Renal cortical epithelial cell (primary cell): ENCODE results near the gene GLYR1. TPM values are rescaled to one million over a fixed set of nuclear protein-coding genes. Genes with fewer than 3 reads are reported as not detected.
A peak's percentile ranks its signal among the peaks of the same experiment; 100 is the strongest.
"Not testable (repeated sequence)": the region's sequence is repeated elsewhere in the genome, so short reads cannot be mapped to it uniquely, and the experiment has no call there.

Experiments
- DNase-seq: peaks from one replicate; pipeline ENCODE4 v3.0.0-alpha.2; 2011; ENCODE audit warnings: low read depth
- total RNA-seq: library from RNA; depleted of rRNA; stranded (reverse); fragments of >200 nt; gene quantifications from 2 replicates; pipeline ENCODE4 v1.2.3, GENCODE V29; 2014

The GLYR1 gene
- total RNA-seq, 1 donor from 2014 or later: 106 TPM

DNA sequence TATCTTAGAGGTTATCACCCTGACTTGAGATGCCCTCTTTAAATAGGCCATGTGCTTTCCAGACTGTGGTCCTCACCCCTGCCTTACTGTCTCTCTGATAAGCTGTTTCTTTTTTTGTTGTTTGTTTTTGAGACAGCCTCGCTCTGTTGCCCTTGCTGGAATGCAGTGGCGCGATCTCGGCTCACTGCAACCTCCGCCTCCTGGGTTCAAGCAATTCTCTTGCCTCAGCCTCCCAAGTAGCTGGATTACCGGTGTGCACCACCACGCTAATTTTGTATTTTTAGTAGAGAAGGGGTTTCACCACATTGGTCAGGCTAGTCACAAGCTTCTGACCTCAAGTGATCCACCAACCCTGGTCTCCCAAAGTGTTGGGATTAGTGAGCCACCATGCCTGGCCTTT is 58.2 kb downstream of the GLYR1 start:
- no peak for DNase-seq

DNA sequence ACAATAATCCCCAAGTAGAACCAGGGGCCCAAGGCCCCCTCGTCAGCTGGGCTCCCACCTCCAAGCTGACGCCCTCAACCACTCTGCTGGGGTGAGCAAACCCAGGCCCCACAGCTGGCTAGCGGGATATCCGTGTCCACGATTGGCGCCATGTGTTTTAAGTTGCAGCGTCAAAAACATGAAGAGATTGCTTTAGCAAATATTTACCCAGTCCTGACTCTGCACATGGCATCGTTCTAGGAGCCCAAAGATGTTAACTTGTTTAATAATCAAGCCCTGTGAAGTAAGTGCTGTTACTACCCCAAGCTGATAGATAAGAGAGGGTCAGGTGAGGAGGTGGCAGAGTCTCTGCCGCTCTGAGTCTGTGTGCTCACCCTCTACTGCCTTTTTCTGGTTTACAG is 58.6 kb downstream of the GLYR1 start:
- no peak for DNase-seq

DNA sequence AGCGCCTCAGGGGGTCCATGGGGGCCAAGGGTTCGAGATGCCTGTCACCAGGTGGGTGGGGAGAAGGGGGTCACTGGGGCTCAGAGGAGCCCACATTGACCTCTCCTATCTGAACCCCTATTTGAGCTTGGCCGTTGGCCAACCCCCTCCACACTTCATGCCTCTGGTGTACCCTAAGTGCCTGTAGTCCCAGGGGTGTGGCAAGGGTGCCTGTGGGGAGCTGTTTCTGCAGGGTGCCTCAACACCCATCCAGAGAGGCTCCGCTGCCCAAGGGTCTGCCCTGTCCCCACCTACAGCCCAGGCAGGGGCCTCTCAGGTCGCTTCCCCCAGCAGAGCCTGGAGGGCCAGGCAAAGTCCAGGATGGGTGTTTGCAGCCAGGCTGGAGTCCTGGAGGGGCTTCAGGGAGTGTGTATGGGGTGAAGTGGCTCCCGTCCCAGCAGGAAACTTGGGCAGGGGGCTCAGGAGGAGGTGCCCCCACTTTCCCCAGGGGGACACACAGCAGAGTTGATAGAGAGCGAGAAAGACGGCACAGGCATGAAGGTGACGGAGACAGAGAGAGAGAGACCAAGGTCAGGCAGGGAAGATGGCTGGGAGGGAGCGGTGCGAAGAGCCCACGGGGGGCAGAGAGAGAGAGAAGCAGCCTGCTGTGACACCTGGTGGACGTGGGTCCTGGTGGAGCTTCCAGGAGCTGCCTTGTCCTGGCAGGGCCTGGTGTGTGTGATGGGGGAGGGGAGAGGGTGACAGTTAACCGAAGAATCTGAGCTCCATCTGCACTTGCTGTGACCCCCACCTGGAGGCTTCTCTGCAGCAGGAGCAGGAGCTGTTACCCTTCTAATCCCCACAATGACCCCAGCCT is 59.2 kb downstream of the GLYR1 start, which contains the start of gene SEPTIN12:
Gene SEPTIN12 (minus strand): TSS at position 719 of the 856 bp plus-strand sequence. CDS start 700 bp downstream, at position 19.
- DNase-seq: no peak

DNA sequence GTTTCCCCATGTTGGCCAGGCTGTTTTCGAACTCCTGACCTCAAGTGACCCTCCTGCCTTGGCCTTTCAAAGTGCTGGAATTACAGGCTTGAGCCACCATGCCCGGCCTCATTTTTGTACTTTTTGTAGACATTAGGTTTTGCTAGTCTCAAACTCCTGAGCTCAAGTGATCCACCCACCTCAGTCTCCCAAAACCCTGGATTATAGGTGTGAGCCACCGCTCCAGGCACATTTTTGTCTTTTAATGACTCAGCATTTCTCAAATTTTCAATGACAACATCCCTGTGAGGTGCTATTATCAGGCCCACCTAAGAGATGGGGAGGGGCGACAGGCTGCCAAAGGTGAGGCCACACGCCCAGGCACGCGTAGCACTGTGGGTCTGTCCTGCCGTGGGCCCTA is 60.0 kb downstream of the GLYR1 start:
- DNase-seq: no peak

DNA sequence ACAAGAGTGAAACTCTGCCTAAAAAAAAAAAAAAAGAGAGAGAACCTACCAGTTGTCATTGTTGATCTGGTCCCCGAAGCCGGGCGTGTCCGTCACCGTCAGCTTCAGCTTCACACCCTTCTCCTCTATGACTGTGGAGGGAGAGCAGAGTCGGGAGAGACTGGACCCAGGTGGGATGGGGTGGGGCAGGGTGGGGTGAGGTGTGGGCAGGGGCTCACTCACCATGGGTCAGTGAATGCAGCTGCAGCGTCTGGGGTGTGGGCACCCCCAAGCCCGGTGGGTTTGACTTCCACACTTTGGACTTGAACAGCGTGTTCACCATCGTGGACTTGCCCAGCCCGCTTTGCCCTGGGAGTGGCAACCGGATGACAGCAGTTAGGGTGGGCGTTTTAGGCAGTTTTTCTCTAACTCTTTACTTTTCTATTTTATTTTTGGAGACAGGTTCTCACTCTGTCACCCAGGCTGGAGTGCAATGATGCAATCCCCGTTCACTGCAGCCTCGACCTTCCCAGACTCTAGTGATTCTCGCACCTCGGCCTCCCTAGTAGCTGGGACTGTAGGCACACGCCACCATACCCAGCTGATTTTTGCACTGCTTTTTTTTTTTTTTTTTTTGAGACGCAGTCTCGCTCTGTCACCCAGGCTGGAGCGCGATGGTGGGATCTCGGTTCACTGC is 61.2 kb downstream of the GLYR1 start:
- no peak for DNase-seq

DNA sequence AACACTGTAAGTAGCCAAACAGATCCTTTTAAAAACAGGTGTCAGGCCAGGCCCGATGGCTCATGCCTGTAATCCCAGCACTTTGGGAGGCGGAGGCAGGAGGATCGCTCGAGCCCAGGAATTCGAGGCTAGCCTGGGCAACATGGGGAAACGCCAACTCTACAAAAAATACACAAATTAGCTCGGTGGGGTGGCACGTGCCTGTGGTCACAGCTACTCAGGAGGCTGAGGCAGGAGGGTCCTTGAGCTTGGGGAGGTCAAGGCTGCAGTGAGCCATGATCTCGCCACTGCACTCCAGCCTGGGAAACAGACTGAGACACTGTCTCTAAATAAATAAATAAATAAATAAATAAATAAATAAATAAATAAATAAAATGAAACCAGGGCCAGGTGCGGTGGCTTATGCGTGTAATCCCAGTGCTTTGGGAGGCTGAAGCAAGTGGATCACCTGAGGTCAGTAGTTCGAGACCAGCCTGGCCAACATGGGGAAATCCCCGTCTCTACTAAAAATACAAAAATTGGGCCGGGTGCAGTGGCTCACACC is 62.6 kb downstream of the GLYR1 start:
- DNase-seq: not testable (repeated sequence)

DNA sequence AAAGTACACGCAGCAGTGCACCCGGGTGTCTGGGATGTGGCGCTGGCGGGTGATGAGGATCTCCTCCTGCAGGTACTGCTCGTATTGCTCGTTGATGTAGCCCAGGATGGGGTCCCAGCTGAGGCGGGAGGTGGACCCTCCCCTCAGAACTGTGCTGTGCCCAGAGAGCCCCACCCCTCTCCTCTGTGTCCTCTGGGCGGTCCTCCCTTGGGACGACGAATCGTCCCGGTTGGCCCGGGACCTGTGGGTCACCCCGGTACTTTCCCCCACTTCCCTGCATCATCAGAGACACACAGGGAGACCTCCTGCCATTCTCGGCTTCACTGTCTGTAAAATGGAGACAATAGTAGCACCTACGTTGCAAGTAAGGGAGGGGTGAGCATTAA is 63.1 kb downstream of the GLYR1 start:
- DNase-seq: no peak

DNA sequence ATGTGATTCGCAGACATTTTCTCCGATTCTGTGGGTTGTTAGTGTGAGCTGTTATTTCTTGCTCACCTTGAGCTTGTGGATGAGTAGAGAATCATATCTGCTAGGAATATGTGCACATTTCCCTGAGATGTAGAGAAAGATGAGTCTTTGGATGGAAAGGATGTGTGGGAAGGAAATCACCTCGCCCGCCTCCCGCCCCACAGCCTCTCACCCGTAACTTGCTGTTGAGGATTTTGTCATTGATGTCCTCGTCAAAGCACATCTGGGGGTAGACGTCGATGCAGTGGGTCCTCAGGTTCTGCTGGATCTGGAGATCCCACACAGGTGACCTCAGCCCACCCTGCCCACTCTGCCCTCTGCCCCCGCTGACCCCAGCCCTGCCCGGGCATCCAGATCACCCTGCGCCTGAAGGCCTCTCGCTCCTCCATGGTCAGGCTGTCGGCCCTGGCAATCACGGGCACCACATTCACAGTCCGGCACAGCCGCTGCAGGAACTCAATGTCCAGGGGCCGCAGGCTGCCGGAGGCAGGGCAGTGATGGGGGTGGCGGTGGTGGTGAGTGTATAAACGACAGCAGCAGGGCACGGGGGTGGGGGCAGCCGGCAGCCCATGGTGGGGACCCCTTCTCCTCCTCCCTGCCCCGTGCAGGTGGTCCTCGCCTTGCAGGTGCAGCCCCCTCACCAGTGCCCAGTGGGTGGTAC is 63.7 kb downstream of the GLYR1 start:
- no peak for DNase-seq

DNA sequence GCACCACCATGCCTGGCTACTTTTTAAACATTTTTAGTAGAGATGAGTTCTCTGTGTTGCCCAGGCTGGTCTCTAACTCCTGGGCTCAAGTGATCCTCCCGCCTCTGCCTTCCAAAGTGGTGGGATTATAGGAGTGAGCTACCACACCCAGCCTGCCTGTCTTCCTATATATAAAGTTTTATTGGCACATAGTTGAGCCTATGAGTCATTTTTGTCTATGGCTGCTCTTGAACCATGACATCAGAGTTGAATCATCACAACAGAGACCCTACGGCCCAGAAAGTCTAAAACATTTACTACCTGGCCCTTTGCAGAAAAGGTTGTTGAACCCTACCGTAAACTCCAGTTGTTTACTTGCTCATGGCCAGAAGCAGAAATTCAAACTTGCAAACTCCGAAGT is 66.9 kb downstream of the GLYR1 start:
- DNase-seq: no peak

DNA sequence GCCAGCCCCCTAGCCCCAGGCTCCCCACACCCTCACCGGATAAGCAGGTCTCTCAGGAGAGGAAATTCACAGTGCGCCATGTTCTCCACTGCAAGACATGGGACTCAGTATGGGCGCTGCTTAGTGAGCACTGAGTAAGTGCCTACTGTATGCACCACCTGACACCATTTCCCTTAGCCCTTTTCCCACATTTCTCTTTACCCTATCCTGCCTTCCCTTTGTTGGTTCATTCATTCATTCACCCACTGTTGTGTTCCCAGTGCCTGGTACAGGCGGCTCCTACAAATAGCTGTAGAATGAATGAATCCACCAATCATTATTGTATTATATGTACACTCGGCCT is 69.1 kb downstream of the GLYR1 start:
- DNase-seq: no peak

DNA sequence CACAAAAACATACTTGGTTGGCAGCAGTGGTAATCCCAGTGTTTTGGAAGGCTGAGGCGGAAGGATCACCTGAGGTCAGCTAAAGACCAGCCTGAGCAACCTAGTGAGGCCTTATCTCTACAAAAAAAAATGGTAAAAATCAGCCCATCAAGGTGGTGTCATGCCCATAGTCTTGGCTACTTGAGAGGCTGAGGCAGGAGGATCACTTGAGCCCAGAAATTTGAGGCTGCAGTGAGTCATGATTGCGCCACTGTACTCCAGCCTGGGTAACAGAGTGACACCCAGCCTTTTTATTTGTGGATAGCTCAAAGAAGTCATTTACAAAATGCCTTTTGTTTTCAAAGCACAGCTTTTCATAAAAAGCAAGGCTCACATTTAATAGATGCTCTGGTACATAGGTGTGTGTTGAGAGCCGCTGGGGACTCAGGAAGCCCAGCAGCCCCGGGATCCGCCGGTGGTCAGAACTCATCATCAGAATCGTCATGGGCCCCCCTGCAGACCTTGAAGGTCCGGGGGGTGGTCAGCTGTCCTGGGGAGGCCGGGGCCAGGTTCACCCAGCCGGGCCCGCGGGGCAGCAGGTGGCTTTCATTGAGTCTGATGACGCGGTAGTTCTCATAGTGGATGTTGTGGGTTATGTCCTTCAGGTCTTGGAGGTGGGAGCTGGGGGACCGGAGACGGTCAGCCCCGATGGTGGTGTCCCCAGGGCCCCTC is 69.6 kb downstream of the GLYR1 start:
- no peak for DNase-seq

DNA sequence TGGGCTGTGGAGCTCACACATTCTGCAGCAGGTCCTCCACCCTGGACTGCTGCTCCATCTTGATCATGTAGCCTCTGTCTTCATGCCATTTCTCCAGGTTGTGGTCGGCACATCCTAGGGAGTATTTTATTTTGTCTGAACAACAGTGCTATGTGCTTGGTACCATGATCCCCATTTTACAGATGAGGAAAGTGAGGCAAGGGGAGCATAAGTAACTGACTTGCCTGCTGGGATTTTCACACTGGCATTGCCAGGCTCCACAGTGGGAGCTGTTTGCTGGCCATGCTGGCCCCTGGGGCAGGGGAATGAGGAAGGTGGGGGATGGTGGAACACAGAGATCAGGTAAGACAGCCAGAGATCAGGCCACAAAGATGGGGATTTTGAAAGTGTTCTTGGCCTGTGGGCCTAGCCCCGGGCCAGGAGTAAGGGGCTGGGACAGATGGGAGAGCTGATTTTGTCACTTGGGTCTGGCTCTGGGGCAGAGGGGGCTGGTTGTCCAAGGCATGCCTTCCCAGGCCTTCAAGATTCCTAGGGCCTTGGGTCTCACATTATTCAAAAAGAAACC is 70.9 kb downstream of the GLYR1 start:
- no peak for DNase-seq

DNA sequence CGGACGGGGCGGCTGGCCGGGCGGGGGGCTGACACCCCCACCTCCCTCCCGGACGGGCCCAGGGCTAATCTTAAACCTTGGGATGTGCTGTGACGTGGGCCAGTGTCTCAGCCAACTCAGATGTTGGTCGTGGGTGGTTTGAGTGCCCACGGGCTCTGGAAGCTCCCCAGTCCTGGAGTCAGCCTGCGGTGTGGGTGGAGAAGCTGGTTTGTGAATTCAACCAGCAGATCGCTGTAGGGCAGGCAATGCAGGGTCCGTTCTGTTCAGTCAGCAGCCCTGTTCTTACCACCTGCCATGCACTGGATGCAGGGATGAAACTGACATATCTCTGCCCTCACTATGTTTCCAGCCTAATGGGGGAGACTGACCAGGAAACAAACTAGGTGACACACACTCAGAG is 72.1 kb downstream of the GLYR1 start:
- DNase-seq: no peak

DNA sequence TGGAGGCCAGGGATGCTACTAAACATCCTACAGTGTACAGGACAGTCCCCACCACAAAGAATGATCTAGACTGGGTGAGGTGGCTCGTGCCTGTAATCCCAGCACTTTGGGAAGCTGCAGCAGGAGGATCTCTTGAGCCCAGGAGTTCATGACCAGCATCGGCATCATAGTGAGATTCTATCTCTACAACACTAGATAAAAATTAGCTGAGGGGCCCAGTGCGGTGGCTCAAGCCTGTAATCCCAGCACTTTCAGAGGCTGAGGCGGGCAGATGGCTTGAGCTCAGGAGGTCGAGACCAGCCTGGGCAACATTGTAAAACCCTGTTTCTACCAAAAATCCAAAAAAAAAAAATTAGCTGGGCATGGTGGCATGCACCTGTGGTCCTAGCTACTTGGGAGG is 74.7 kb downstream of the GLYR1 start:
- no peak for DNase-seq

DNA sequence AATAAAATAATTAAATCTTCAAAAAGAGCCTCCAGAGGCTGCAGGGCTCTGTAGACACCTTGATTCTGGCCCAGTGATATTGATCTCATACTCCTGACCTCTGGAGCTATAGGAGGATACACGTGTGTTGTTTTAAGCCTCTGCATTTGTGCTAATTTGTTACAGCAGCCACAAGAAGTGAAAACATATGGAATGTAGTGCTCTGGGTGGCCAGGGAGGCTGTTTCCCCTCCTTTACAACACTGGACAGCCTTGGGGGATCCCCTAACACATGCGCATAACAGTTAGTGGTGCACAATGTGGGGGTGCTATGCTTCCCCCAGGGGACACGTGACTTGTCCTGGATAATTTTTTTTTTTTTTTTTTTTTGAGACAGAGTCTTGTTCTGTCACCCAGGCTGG is 75.4 kb downstream of the GLYR1 start:
- no peak for DNase-seq

DNA sequence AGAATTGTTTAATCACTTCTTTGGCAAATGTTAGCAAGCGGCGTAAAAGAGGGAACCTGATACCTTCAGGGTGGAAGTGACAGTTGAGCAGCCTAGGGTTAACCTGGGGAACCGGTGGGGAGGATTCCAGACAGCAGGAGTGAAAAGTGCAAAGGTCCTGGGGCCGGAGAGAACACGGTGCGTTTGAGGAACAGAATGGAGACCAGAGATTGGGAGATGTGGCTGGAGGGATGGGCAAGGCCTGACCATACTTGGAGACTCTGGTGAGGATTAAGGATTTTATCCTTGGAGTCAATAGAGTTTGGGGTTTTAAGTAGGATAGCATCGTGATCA is 77.8 kb downstream of the GLYR1 start:
- no peak for DNase-seq

DNA sequence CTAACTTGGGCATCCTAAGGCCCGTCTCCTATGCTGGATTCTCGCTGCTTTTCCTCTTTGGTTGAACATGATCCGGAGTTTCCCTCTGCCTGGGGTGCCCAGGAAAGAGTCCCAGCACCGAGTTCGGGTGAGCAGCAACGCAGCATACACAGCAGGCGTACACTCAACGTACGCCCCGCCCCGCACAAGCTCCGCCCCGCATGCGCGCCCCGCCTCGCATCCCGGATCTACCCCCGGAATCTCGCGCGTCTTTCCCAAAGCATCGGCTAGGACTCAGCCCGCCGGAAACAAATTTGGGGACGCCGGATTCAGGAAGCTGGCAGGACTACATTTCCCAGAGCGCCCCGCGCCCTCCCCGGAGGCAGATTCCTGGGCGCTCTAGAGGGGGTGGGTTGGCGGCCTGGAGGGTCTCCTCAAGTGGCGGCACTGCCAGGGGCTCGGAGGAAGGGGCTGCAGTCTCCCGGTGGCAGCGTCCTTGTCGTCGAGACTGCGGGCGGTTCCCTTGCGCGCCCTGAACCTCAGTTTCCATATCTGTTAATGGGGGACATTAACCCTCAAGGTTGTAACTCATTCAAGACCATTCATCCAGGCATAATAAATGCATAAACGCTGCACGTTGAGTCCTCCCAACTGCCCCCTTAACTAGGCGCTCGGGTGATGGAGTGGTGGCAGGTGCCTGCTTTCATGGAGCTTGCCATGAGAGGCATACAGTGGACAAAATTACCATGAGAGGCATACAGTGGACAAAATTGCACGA is 78.4 kb downstream of the GLYR1 start:
- peak; percentile 86 for DNase-seq

DNA sequence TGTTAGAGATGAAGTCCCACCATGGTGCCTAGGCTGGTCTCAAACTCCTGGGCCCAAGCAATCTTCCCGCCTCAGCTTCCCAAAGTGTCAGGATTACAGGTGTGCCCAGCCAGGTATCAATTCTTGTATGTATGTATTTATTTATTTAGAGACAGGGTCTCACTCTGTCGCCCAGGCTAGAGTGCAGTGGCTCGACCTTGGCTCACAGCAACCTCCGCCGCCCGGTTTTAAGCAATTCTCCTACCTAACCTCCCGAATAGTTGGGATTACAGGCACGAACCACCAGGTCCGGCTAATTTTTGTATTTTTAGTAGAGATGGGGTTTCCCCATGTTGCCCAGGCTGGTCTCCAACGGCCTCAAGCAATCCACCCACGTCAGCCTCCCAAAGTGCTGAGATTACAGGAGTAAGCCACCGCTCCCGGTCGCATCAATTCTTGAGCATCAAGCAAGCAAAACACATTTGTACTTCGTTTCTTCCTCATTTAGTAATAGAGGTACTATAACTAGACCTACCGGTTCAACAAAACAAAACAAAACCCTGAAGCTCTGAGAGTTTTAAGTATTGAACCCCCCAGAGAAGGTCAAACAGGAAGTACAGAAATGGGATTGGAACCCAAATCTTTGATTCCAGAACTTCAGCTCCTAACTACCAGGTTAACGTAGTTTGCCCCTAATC is 79.1 kb downstream of the GLYR1 start:
- peak; percentile 39 for DNase-seq

DNA sequence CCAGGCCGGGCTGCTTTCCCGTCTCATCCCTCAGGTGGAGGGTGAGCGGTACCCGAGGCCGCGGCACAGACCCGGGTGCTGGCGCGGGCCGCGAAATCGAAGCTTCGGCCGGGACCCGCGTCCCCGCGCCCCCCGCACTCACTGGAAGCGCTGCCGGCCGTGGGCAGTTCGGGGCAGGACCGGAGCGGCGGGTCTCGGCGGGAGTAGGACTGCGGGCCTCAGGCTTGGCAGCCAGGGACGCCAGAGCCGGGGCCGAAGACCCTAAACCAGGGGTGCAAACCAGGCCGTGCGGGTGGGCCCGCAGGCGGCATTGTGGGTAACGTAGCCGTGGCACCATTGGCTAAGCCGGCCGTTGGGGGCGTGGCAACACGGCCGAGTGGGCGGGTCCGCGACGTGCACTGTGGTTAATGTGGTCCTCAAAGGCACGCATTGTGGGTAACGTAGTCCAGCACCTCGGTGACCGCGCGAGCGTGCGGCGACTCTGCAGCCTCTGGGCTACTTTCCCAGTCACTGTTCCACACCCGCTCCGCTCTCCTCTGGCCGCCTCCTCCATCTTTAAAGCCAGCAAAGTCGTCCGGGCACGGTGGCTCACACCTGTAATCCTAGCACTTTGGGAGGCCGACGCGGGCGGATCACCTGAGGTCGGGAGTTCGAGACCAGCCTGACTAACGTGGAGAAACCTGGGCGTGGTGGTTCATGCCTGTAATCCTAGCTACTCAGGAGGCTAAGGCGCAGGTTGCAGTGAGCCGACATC is 80.0 kb downstream of the GLYR1 start, which contains the start of gene ZNF500:
Gene ZNF500 (minus strand): TSS at position 288 of the 754 bp plus-strand sequence. CDS start 1,184 bp downstream, outside the sequence.
- peak; percentile 88 for DNase-seq
